Sigmoid colon (tissue), 7 donors: ENCODE measurements around the gene KLK7. TPM values are rescaled to one million over a fixed set of nuclear protein-coding genes. Genes with fewer than 3 reads are reported as not detected.

Source experiments
- DNase-seq: peaks from one replicate; pipeline ENCODE4 v3.0.0-alpha.2; 2019
- H3K27ac ChIP-seq, 4 donors: fragments of 200-600 bp; sonication (generic); one replicate each; pipeline ENCODE4 v1.5.1; 2016 to 2019; ENCODE audit warnings: mild to moderate bottlenecking in 1 of 4
- H3K27me3 ChIP-seq, 3 donors: fragments of 200-600 bp; sonication (generic); one replicate each; pipeline ENCODE4 v1.5.1; 2019; ENCODE audit warnings: mild to moderate bottlenecking in 1 of 3
- H3K36me3 ChIP-seq, 4 donors: fragments of 200-600 bp; sonication (generic); one replicate each; pipeline ENCODE4 v1.5.1; 2016 to 2019
- H3K4me1 ChIP-seq, 4 donors: fragments of 200-600 bp; sonication (generic); one replicate each; pipeline ENCODE4 v1.5.1; 2017 to 2019
- H3K4me3 ChIP-seq, 4 donors: fragments of 200-600 bp; sonication (generic); one replicate each; pipeline ENCODE4 v1.5.1; 2017 to 2019; ENCODE audit warnings: mild to moderate bottlenecking in 2 of 4, moderate library complexity in 1 of 4
- H3K9me3 ChIP-seq, 4 donors: fragments of 200-600 bp in 3 of 4; sonication (generic) in 3 of 4; one replicate each; pipeline versions ENCODE4 v1.5.1 to v1.6.1; 2013 to 2019
- EP300 ChIP-seq, 4 donors: sonication (generic); formaldehyde crosslinking; IDR thresholded peaks; one replicate each; pipeline ENCODE4 v1.6.1; 2017; ENCODE audit warnings: antibody characterized with exemption in 4 of 4
- POLR2A ChIP-seq, 2 donors: fragments of 450-650 bp; IDR thresholded peaks; one replicate each; pipeline ENCODE4 v1.6.1; 2016; ENCODE audit warnings: antibody characterized with exemption in 2 of 2, mild to moderate bottlenecking in 2 of 2, moderate library complexity in 2 of 2
- POLR2AphosphoS5 ChIP-seq, 4 donors: sonication (generic); formaldehyde crosslinking; IDR thresholded peaks; one replicate each; pipeline ENCODE4 v1.6.1; 2017; ENCODE audit warnings: antibody characterized with exemption in 4 of 4
- WGBS, 2 donors: extraction: QIAGEN DNeasy Blood & Tissue Kit; methylation state at CpG; one replicate each; pipeline ENCODE4 v1.1.7; 2013; 5-methylcytosine and 5-hydroxymethylcytosine counted together
- intact Hi-C: fragments of 100-400 bp; cut with DNase I; formaldehyde crosslinking; loops from one replicate; pipeline ENCODE4 v1.15.1; 2023
- polyA plus RNA-seq, 3 donors: library from polyadenylated mRNA; stranded (reverse); fragments of 200-250 nt; gene quantifications; one replicate each; pipeline ENCODE4 v1.2.3, GENCODE V29; 2013
- total RNA-seq, 4 donors: library from RNA; depleted of rRNA; stranded (reverse); fragments of >200 nt; gene quantifications; one replicate each; pipeline ENCODE4 v1.1.0, GENCODE V29; 2016
- TF ChIP-seq, protein P1 (sequence below), 4 experiments: fragments of 450-650 bp in 3 of 4; fragments of 200-600 bp in 1 of 4; IDR thresholded peaks; one replicate each; pipeline ENCODE4 v1.5.1; 2016 to 2019; ENCODE audit warnings: antibody characterized with exemption in 4 of 4, mild to moderate bottlenecking in 3 of 4, moderate library complexity in 2 of 4
- donor health status: healthy with polysubstance abuse.
- donor health status: Bipolar disorder and iron deficiency.
- donor health status: healthy.

Gene KLK7
- total and polyA plus RNA-seq, 7 donors, result not detected

DNA sequence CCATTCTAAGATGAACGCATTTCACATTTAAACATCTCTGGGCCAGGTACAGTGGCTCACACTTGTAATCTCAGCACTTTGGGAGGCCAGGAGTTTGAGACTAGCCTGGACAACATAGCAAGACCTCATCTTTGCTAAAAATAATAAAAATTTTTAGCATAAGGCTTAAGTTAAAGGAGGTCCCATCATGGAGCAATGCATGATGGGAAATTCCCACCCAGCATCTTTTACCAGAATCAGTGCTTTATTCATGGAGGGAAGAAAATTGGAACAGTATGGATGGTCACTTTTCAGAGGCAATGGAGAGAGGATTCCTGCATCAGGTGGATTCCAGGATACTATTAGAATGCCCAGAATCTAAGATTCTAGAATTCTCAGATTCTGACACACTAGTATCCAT is 21.5 kb upstream of the KLK7 start:
- intact Hi-C loops, result no loop called here
- no peak overlapping the region for H3K27ac ChIP-seq
- H3K4me3 ChIP-seq, result no peak overlapping the region
- no peak for DNase-seq
- TF ChIP-seq, protein P1, sequence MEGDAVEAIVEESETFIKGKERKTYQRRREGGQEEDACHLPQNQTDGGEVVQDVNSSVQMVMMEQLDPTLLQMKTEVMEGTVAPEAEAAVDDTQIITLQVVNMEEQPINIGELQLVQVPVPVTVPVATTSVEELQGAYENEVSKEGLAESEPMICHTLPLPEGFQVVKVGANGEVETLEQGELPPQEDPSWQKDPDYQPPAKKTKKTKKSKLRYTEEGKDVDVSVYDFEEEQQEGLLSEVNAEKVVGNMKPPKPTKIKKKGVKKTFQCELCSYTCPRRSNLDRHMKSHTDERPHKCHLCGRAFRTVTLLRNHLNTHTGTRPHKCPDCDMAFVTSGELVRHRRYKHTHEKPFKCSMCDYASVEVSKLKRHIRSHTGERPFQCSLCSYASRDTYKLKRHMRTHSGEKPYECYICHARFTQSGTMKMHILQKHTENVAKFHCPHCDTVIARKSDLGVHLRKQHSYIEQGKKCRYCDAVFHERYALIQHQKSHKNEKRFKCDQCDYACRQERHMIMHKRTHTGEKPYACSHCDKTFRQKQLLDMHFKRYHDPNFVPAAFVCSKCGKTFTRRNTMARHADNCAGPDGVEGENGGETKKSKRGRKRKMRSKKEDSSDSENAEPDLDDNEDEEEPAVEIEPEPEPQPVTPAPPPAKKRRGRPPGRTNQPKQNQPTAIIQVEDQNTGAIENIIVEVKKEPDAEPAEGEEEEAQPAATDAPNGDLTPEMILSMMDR (IDR thresholded peaks at IDR 0.05), result no peak
- TF ChIP-seq EP300 (IDR thresholded peaks at IDR 0.05) (no peak), POLR2AphosphoS5 (IDR thresholded peaks at IDR 0.05) (no peak), POLR2A (IDR thresholded peaks at IDR 0.05) (no peak)
- H3K4me1 ChIP-seq, result no peaks in the 10 kb centered on the region
- H3K9me3 ChIP-seq, result no peaks in the 10 kb centered on the region
- peaks cover 0 to 66% (median 47%) of the 10 kb centered on the region in 3 donors for H3K27me3 ChIP-seq
- 75 to 91% methylated on average over 1 of the region's 1 CpG for WGBS, 2 donors
- H3K36me3 ChIP-seq, result no peaks in the 10 kb centered on the region

DNA sequence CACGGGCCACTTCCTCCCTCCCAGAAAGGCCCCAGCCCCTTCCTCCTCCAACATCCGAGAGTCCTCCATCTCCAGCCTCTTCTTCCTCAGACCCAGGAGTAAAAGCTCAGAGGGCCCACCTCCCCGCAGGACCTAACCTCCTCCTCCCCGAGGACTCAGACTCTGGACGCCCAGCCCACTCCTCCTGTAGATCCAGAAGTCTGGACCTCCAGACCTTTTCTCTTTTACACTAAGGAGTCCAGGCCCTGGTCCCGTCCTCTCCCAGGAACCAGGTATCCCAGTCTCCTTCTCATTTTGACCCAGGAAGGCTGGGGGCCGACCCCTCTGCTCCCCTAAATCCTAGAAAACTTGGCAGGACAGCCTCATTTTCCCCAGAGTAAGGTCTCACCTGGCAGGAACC is 19.6 kb upstream of the KLK7 start:
- Histone ChIP-seq H3K4me3 (no peak overlapping the region), H3K36me3 (no peaks in the 10 kb centered on the region), H3K4me1 (no peaks in the 10 kb centered on the region), H3K27ac (no peak overlapping the region), H3K9me3 (no peaks in the 10 kb centered on the region), H3K27me3 (peaks cover 0 to 63% (median 42%) of the 10 kb centered on the region in 3 donors)
- DNase-seq, result no peak
- TF ChIP-seq POLR2AphosphoS5 (IDR thresholded peaks at IDR 0.05) (no peak), POLR2A (IDR thresholded peaks at IDR 0.05) (no peak), EP300 (IDR thresholded peaks at IDR 0.05) (no peak)
- TF ChIP-seq, protein P1 (IDR thresholded peaks at IDR 0.05), result no peak
- intact Hi-C loops, result no loop called here
- WGBS, 2 donors, result 71 to 78% methylated on average over 7 of the region's 7 CpGs

DNA sequence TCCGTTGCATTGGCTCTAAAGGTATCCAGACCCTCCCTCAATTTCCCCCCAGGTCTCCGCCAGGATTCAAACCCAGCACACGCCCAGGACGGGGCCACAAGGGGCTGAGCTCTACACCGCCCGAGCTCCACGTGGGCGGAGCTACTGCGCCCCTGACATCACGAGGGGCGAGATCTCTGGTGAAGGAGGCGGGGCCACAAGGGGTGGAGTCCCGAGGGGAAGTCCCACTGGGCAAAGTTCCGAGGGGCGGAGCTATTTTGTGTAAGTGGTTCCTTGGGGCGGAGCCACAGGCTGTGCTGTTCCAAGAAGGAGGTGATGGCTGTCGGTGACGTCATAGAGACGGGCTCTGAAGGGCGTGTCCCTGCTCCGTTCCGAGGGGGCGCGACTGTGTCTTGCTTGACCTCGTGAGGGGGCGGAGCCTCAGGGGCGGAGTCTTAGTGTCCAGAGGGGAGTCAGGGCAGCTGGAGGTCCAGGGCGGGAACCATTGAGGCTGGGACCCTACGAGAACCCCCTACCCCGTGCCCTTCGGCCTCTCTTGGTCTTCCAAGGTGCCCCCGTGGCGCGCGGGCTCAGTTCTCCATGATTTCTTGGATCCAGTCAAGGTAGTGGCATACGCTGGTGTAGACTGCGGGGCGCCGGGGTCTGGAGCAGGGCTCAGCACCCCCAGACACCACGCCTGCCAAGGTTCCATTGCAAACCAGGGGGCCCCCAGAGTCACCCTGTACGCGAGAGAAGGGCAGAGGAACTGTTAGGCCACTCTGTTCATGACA is 19.0 kb upstream of the KLK7 start:
- intact Hi-C loops, result no loop called here
- DNase-seq, result peak; percentile 57
- Histone ChIP-seq H3K27me3 (peaks cover 0 to 65% (median 42%) of the 10 kb centered on the region in 3 donors), H3K4me1 (no peaks in the 10 kb centered on the region), H3K27ac (no peak overlapping the region), H3K4me3 (no peak overlapping the region), H3K36me3 (no peaks in the 10 kb centered on the region), H3K9me3 (no peaks in the 10 kb centered on the region)
- WGBS, 2 donors, result 51 to 71% methylated on average over 42 of the region's 42 CpGs
- TF ChIP-seq EP300 (IDR thresholded peaks at IDR 0.05), result no peak

DNA sequence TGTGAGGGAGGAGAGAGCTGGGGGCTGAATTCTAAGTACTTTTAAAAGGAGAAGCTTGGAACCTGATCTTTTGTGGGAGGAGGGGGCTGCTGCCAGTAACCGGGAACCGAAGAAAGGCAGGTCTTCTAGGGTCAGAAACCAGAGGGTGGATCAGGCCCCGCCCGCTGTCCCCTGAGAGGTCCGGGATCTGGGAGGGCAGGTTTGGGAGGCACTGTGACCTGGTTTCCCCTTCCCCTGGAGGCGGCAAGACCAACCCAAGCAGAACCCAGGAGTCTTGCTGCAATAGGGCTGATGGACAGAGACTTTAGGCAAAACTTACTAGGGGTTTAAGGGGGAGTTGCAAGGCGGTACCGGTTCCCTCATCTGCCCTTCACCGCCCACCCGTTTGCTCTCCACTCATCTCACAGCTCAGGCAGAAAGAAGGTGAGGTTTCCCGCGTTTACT is 18.4 kb upstream of the KLK7 start:
- Histone ChIP-seq H3K27me3 (peaks cover 0 to 62% (median 42%) of the 10 kb centered on the region in 3 donors), H3K27ac (no peak overlapping the region), H3K4me3 (no peak overlapping the region), H3K4me1 (no peaks in the 10 kb centered on the region), H3K36me3 (no peaks in the 10 kb centered on the region), H3K9me3 (no peaks in the 10 kb centered on the region)
- TF ChIP-seq POLR2AphosphoS5 (IDR thresholded peaks at IDR 0.05) (no peak), POLR2A (IDR thresholded peaks at IDR 0.05) (no peak), EP300 (IDR thresholded peaks at IDR 0.05) (no peak)
- TF ChIP-seq, protein P1 (IDR thresholded peaks at IDR 0.05), result no peak
- intact Hi-C loops, result no loop called here
- peak; percentile 40 for DNase-seq
- WGBS, 2 donors, result 41 to 56% methylated on average over 12 of the region's 12 CpGs

DNA sequence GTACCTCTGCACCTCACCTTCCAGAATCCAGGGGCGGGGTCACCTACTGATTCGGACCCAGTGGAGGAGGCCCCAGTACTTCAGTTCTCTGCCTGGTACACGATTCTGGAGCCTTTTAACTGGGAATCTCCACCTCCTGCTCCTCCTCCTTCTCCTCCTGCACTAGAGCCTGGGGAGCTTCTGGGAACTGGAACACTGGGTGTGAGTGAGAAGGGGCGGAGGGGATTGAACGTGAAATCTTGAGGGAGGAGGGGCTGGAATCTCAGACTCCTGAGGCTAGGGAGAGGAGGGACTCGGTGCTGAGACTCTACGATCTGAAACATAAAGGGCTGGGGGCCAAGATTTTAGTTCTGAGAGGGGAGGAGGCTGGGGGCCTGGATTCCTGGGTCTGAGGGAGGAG is 17.8 kb upstream of the KLK7 start, which contains the start of gene KLK8:
TSS of gene KLK8 (minus strand) at position 90 of the 400 bp plus-strand sequence. CDS start 437 bp downstream, outside the sequence.
- intact Hi-C loops, result no loop called here
- Histone ChIP-seq H3K27me3 (peaks cover 0 to 56% (median 39%) of the 10 kb centered on the region in 3 donors), H3K4me3 (no peak within 1 kb of the TSS), H3K9me3 (no peaks in the 10 kb centered on the region), H3K36me3 (no peaks in the 10 kb centered on the region), H3K4me1 (no peaks in the 10 kb centered on the region), H3K27ac (no peak within 1 kb of the TSS)
- TF ChIP-seq POLR2AphosphoS5 (IDR thresholded peaks at IDR 0.05) (no peak), POLR2A (IDR thresholded peaks at IDR 0.05) (no peak), EP300 (IDR thresholded peaks at IDR 0.05) (no peak)
- TF ChIP-seq, protein P1 (IDR thresholded peaks at IDR 0.05), result no peak
- WGBS, 2 donors, result 27 to 36% methylated on average over 7 of the region's 7 CpGs
- DNase-seq, result peak; percentile 27
